Measurements from ENCODE around the gene MBTD1.
"Not testable (repeated sequence)": the region's sequence is repeated elsewhere in the genome, so short reads cannot be mapped to it uniquely, and the experiment has no call there.

MBTD1 gene

DNA sequence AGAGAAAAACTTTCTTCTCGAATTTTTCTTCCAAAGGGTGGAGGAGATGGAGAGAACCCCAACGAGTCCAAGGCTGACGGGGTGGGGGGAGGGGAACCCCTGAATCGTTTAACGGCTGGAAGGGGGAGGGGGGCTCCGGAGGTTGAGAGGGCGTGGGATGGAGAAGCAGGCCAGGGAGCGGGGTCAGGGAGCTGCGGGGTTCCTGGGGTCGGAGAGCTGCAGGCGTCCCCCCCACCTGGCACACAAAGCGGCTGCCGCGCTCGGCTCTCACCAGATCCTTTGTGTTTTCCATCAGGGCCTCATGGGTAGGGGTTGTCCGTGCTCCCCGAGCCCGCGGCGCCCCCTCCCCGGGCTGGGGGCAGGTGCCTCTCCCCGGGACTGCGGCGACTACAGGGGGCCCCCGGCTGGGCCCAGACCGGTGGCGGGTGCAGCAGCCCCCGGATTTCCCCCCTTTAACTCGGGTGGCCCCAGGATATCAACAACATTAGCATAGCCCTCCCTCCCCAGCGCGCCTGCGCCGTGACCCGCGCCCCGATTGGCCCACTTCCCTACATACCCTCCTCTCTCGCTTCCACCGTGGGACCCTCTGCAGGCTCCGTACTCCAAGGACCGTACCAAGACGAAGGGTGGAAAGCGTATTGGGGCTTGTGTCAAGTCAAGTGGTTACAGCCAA lies at the start of gene MBTD1:
Gene MBTD1 (minus strand): TSS at position 486 of the 673 bp plus-strand sequence. CDS start 34,888 bp downstream, outside the sequence.
- DNase-seq, result peak; percentile 95

DNA sequence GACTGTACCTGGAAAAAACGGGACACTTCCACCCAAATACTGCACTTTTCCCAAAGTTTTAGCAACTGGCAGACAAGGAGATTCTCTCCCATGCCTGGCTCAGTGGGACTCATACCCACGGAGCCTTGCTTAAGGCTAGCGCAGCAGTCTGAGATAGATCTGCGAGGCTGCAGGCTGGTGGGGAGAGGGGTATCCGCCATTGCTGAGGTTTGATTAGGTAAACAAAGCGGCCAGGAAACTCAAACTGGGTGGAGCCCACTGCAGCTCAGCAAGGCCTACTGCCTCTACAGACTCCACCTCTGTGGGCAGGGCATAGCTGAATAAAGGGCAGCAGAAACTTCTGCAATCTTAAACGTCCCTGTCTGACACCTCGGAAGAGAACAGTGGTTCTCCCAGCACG lies 45.3 kb upstream of the MBTD1 start:
- no peak for DNase-seq

DNA sequence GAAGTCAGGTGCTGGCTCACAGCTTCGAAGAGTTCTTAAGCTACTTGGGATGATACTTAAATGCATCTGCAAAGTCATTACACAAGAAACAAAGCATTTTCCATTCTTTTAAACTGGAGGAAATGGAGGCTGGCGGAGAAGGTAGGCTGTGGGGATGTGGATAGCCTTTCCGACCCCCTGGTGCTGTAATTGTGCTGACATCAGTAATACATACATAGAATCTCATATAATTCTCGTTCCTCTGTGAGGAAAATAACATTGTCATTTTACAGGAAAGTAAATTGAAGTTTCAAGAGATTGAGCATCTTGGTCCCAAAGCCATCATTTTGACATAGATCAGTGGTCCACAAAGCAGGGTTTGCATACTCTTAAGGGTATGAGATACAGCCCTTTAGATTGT lies 40.0 kb upstream of the MBTD1 start:
- no peak for DNase-seq

DNA sequence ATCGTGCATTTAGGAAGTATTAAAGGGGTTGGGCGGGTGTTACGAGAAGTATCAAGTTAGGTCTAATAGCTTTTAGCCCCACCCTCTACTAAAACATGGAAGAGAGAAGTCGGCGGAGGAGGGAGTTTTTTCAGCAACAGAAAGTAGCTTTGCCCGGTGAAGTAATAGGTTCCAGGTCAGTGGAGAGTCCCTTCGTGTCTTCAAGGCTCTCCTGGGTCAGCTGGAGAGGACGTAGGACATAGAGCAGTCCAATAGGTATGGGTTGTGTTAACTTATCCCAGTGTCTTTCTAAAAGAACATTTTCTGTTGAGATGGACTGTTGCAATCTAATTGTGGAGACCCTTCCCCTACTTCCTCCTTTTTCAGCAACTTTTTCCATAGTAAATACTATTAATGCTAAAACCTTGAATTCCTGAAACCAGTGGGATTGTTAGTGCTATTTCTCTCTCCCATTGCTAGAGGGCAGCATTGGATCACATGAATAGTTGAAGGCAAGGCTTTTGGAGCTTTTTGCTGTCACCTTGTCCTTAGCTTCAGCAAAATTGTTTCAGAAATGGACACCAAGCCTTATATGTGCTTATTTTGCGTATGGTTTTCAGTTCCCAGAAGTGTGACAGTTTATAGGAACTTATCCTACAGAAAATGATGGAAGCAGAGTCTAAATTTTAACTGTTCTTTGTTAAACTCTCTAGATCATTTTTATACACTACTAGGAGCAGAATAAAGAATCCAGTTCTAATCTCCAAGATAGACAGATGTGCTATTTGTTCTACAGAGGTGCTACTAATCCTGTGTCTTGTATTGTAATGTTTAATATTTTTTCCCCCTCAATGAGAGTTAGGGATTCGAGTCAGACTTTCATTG lies 38.9 kb upstream of the MBTD1 start:
- DNase-seq, result no peak

DNA sequence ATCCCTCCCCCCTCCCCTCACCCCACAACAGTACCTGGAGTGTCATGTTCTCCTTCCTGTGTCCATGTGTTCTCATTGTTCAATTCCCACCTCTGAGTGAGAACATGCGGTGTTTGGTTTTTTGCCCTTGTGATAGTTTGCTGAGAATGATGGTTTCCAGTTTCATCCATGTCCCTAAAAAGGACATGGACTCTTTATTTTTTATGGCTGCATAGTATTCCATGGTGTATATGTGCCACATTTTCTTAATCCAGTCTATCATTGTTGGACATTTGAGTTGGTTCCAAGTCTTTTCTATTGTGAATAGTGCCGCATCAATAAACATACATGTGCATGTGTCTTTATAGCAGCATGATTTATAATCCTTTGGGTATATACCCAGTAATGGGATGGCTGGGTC lies 34.5 kb upstream of the MBTD1 start:
- DNase-seq, result not testable (repeated sequence)

DNA sequence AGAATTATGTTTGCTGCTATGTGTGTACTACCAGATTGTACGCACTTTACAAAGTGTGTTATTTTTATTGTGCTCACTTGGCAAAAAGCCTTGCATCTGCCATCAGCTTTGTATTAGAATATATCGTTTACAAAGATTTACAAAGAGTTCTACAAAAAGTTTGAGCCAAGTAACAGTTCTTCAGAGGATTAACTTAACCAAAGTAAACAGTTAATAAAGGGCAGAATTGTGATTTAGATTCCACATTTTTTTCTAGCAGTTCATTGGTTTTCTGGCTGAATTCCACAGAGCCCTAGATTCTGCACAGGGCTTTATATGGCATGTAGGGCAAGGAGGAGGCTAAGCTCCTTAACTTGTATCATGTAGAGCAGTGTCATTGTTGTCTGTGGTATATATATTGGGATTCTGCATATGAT lies 29.9 kb upstream of the MBTD1 start:
- DNase-seq, result no peak

DNA sequence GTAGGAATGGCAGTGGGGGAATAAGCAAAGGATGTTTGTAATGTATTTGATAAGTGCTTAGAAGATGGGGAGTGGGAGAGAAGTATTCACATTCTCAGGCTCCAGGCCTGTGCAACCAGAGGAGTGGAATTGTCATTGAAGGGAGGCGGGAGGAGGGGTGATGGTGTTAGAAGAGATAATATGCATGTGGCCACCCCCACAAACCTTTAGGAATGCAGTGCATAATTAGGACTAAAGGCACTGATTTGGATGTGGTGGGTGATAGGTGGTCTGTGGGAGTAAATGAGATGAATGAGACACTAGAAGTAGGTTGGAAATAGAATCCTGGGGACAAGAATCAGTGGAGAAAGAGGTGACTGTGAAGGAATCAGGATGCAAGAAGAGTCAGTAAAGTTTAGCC lies 27.6 kb upstream of the MBTD1 start:
- no peak for DNase-seq

DNA sequence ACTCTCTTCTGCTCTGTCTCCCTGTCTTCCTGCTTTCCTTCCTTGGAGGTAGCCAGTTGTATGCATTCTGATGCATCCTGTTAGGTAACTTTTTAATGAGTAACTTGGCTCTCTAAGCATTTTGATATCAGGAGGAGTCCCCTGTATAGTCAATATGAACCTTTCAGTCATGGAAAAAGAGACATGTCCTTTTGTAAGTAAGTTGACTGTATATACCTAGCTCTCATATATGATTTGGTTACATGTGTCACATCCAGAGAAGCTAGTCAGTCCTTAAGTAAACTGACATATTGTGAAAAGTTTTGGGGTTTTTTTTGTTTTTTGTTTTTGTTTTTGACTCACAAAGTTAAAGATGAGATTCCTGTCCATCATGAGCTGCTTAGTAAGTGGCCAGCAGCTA lies 19.3 kb upstream of the MBTD1 start:
- no peak for DNase-seq

DNA sequence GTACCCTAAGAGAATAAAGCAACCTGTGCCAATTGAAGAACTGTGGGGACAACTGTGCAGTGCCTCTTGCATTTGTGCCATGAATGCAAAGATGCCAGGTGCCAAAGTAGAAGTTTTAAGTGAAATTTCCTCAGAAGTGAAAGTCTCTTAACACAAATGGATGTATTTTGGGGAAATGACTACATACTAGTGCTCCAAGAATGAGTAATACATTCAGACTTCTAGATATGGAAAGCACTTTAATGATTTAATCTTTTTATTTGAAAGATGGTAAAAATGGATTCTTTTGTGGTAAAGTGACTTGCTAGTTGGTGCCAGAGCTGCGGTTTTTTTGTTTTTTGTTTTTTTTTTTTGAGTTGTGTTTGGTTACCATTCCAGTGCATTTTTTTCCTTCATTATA lies 15.5 kb upstream of the MBTD1 start:
- DNase-seq, result no peak

DNA sequence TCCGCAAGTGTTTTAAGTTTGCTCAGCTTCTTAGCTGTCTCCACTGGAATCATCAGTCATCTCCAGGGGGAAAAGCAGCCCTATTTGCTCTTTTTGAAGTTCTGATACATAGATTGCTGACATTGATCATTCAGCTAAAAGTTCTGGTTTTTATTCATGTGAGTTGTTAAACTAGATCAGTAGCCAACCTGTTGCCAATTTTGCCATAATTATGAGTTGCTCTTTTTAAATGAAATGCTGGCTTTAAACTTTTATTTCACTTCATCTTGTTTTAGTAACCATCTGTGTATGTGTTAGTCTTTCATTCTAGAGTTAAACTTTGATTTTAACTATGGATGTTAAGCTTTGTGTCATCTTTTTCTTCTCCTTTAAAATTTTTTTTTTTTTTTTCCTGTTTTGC lies 13.0 kb upstream of the MBTD1 start:
- DNase-seq, result no peak

DNA sequence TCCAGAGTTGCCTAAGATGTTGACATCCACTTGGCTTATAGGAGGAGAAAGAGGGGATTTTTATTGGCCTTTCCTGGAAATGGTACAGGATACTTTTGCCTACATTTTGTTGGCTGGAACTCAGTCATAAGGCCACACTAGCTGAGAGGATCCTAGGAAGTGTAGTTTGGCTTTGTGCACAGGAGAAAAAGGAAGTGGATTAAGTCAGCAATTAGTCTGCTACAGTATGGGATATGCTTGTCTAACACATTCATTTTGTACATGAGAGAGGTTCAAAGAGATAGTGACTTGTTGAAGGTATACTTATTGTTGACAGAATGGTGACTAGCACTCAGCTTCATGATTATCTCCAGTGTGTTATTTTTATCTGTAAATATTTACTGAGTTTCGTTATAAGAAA lies 10.8 kb upstream of the MBTD1 start:
- no peak for DNase-seq

DNA sequence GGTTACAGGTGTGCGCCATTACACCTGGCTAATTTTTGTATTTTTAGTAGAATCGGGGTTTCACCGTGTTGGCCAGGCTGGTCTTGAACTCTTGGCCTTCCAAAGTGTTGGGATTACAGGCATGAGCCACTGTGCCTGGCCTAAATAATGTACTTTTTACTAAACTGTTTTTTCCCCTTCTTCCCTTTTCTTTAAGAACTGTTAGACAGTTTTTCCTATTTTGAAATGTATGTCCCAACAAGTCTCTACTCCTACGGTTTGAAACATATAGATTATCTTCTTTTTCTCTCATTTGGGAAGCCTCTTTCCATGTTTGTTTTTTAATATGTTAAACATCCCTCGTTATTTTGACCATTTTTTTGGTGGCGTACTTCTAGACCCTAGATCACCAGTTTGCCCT lies 10.1 kb upstream of the MBTD1 start:
- no peak for DNase-seq

DNA sequence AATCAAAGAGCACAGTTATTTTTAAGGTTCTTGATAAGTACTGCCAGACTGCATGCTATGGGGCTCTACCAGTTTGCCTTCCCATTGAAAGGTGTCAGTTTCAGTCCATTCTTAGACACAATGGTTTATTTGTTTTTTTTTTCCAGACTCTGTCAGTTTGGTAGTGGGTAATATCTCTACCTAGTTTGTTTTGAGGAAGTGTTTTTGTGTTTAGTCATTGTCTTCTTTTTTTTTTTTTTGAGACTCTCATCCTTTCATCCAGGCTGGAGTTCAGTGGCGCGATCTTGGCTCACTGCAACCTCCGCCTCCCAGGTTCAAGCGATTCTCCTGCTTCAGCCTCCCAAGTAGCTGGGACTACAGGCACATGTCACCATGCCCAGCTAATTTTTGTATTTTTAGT lies 4.6 kb upstream of the MBTD1 start:
- not testable (repeated sequence) for DNase-seq

DNA sequence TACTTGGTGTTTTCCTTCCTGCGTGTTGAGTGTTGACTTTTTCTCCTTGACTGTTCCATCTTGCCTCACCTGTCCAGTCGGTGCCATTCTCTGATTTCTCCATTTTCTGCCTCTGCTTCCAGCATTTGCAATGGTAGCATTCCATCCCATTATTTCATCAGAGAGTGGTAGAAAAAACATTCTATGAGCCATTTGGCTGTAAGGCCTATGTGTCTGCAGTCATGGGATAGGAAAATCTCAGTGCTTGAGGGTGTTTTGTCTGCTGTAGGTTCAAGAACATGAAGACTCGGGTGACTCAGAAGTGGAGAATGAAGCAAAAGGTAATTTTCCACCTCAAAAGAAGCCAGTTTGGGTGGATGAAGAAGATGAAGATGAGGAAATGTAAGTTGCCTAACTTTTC lies 3.2 kb upstream of the MBTD1 start:
- DNase-seq, result no peak

DNA sequence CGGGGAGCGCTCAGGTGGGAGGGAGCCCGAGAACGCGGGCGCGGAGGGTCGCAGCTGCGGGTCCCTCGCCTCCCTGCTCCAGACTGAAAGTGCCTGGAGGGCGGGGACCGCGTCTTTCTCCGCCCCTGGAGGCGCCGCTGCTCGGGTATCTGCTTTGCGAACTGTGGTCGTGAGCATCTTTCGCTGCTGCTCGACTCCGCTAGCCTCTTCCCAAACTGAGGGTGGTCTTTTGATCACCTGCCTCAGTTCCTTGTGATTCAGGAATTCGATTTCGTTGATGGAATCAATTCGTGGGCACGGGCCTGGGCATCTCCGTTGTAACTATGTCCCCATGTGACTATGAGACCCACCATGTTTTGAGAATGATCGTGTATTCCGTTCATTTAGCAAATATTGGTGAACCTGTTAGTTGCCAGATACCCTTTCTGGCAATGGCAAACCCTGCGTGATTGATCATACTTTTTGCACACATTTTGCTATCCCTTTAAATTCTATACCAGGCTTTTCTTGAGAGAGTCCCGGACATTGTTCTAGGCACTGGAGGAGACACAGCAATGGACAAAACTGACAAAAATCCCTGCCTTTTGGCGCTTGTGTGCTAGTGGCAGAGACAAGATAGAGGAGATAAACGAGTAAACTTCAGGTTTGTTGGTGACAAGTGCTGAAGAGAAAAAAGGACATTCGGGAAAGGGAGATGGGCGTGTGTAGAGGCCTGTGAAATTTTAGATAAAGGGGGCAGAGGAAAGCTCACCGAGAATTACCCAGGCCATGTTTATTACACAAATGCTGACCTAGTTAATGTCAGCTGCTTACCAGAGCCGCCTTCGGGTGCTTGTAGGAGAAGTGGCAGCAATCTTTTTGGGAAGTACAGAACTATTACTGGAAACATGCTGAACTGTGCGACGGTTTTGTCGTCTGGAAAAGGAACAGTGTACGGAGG lies 1.4 kb upstream of the MBTD1 start:
- DNase-seq, result no peak

DNA sequence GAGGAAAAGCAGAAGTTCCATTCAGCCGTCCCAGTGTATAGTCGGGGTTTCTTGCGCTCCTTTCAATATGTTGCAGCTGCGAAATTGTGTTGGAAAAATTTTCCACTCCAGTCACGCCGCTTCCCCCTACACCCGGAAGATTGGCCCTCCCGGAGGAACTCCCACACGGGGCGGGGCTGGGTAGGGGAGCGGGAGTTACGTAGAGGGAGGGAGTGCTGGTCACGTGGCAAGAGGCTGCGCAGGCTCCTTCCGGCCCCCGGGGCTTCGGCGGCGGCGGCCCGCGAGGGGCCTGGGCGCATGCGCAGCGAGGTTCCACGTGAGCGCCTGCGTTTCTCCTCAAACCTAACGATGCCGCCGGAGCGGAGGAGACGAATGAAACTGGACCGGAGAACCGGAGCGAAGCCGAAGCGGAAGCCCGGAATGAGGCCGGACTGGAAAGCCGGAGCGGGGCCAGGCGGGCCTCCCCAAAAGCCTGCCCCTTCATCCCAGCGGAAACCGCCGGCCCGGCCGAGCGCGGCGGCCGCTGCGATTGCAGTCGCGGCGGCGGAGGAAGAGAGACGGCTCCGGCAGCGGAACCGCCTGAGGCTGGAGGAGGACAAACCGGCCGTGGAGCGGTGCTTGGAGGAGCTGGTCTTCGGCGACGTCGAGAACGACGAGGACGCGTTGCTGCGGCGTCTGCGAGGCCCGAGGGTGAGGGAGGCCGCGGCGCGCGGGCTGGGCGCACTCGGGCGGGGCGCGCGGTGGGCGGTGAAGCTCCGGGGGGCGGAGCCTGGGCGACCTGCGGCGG lies 581 bp upstream of the MBTD1 start, which contains the start of gene UTP18:
Gene UTP18 (plus strand): TSS at position 310 of the 787 bp plus-strand sequence. CDS start 39 bp downstream, at position 349.
- DNase-seq, result peak; percentile 97

DNA sequence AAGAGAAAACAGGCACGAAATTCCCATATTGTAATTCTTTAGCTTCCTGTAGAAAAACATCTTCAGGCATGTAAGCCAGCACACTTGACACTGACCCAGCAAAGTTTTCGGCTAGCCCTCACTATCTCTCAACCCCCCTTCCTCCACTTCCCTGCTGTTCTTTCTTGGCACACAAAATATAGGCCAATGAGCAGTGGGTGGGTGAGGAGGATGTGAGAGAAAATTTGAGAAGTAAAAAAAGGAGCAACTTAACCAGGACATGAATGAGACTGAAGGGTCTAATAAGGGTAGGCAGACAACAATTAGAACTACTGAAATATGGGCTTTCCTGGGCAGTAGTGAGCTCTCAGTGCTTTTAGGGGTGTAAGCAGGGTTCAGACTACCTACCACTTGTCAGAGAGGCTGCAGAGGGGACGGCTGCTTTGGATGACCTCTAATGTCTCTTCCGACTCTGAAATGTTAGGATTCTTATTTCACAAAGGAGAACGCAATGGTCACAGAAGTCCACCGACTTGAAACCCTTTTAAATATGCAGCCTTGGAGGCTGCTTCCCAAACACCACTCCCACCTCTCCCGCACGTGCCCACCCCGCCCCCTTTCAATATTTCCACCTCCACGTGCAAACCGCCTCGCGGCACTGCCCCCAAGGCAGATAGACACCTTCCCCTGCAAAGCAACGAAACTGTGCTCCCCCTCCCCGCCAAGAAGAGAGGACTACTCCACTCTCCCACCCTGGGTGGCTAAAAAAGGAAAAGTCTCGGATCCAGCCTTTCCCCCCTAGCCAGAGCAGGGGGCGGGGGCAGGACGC lies 889 bp downstream of the MBTD1 start:
- peak; percentile 59 for DNase-seq

DNA sequence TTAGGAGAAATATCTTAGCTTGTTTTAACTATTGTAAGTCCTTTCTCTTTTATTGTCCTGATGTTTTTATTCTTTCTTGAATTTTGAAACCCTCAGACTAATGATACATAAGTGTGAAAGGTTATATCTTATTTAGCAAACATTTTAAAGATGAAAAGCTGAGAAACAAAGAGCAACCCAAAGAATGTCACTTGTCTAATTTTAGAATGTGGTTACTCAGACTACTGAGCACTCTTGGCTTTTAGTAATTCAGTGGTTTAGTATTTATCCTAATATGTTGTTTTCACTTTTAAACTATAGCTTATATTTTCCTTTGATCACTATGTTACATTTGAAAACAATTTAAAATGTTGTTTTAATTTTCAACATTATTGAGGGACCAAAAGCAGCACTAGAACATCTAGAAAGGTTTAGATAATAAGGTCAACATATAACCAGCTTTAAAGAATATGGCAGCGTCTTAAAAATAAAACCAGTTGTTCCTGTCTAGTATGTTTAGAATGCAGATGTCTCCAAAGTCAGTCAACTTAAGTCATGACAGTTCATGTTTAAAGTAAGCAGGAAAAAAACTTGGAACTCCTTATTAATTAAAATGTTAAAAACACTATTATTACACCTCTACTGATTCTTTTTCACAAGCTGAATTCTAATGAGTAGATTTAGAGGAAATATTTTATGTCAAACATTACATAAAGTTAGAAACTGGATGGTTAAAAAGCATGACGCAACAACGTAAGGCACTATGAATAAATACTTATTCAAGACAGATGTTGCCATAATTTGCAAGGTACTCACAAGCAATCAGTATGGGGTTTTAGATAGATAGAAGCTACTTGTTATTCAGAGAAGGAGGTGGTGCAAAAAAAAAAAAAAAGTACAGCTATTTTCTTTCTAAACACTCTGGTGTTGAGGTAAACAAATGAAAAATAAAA lies 2.4 kb downstream of the MBTD1 start:
- DNase-seq, result no peak

DNA sequence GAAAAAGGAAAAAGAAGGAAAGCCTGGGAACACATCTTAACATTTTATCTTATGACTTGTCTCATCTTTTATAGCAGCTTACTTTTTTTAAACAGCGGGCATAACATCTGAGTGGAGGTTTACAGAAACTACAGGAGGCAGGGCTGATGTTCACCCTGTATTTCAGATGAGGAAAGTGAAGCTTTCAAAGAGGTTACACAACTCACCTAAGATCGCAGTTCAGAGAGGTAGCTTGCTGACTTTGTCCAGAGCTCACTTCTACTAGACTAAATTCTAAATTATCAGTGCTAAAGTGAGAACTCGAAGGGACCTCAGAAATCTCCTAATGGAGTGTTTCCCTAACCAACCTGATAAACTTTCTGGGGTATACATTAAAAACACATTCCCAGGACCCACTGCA lies 3.7 kb downstream of the MBTD1 start:
- no peak for DNase-seq

DNA sequence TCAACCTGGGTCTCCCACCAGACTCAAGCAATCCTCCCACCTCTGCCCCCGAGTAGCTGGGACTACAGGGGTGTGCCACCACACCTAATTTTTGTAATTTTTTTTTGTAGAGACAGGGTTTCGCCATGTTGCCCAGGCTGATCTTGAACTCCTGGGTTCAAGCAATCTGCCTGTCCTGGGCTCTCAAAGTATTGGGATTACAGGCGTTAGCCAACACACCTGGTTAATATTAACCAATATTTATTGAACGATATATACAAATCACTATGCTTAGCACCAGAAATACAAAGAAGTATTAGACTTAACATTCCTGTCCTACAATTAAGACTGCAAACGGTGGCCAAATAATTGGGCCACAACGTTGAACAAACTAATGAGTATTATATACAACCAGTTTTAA lies 4.2 kb downstream of the MBTD1 start:
- DNase-seq, result no peak

Measured in activated CD8-positive, alpha-beta memory T cell treated with anti-CD3 and anti-CD28 coated beads for 24 hours (primary cell).